A549 (cell line): Measurements from ENCODE around the gene EXT2. TPM values are rescaled to one million over a fixed set of nuclear protein-coding genes. Genes with fewer than 3 reads are reported as not detected.

Experiments
- ATAC-seq, 2 experiments: fragments of 200-7000 bp in 1 of 2; fragments of >200 bp in 1 of 2; cut with Nextera tagmentation in 1 of 2; cut with Tn5 transposase in 1 of 2; 3 replicates each; pipeline versions ENCODE4 v1.8.0 to v1.9.1; 2018 to 2020; ENCODE audit warnings: mild to moderate bottlenecking in 1 of 2, moderate library complexity in 1 of 2
- CTCF ChIA-PET: fragments of 300-600 bp; sonication (Branson Sonifier 250); formaldehyde crosslinking; extraction: SDS; loops from one replicate; lab custom pipeline; 2021; ENCODE audit warnings: antibody characterized with exemption, inconsistent platforms; lab: Yijun Ruan, JAX
- POLR2A ChIA-PET: fragments of 350-600 bp; formaldehyde crosslinking; extraction: SDS; loops from one replicate; lab custom pipeline; 2021; ENCODE audit warnings: antibody characterized with exemption, inconsistent platforms; lab: Yijun Ruan, JAX
- DNase-seq, 2 experiments: peaks; one replicate each; pipeline versions ENCODE4 v3.0.0 to v3.0.0-alpha.2; 2011 to 2016; ENCODE audit warnings: low read depth in 1 of 2, low spot score in 1 of 2
- FAIRE-seq: peaks from 2 replicates; lab custom pipeline; 2011; peaks lifted over from hg19 to GRCh38; lab: Jason Lieb, UNC
- H3K27ac ChIP-seq, 2 experiments: fragments of >200 bp; sonication (Bioruptor Twin); formaldehyde crosslinking; 3 replicates each; pipeline ENCODE4 v1.5.1; 2016 to 2017
- H3K4me1 ChIP-seq: fragments of >200 bp; sonication (Bioruptor Twin); formaldehyde crosslinking; 3 replicates; pipeline ENCODE4 v1.6.1; 2016
- H3K4me2 ChIP-seq: fragments of >200 bp; sonication (Bioruptor Twin); formaldehyde crosslinking; 3 replicates; pipeline ENCODE4 v1.6.1; 2016
- H3K4me3 ChIP-seq: fragments of >200 bp; sonication (Bioruptor Twin); formaldehyde crosslinking; 3 replicates; pipeline ENCODE4 v1.5.1; 2016
- H3K9me3 ChIP-seq: fragments of >200 bp; sonication (Bioruptor Twin); formaldehyde crosslinking; 3 replicates; pipeline ENCODE4 v1.6.1; 2016
- ATOH8 ChIP-seq: fragments of 250-450 bp; sonication (Bioruptor Pico); IDR thresholded peaks from 2 replicates; pipeline ENCODE4 v1.5.0; 2020; ENCODE audit warnings: low read depth, mild to moderate bottlenecking, moderate library complexity
- BCL3 ChIP-seq: fragments of >200 bp; sonication (Bioruptor Twin); formaldehyde crosslinking; IDR thresholded peaks from 3 replicates; pipeline ENCODE4 v1.6.1; 2016
- CEBPB ChIP-seq, 2 experiments: fragments of >200 bp in 1 of 2; sonication (Bioruptor Twin) in 1 of 2; formaldehyde crosslinking in 1 of 2; IDR thresholded peaks; 2 replicates each; pipeline ENCODE4 v1.6.1; 2012 to 2016
- CHD2 ChIP-seq: fragments of 150-350 bp; IDR thresholded peaks from 2 replicates; pipeline ENCODE4 v1.6.1; 2014; ENCODE audit warnings: low read length; ENCODE audit not compliant: partially characterized antibody
- CTCF ChIP-seq: fragments of >200 bp; sonication (Bioruptor Twin); formaldehyde crosslinking; IDR thresholded peaks from 3 replicates; pipeline ENCODE4 v1.5.1; 2016
- FOSB ChIP-seq: fragments of 250-450 bp; sonication (Bioruptor Pico); IDR thresholded peaks from 2 replicates; pipeline ENCODE4 v1.5.0; 2020; ENCODE audit warnings: mild to moderate bottlenecking, moderate library complexity
- FOSL2 ChIP-seq, 2 experiments: fragments of 450-650 bp in 1 of 2; fragments of >200 bp in 1 of 2; sonication (Bioruptor Twin) in 1 of 2; formaldehyde crosslinking; IDR thresholded peaks; 2 replicates each; pipeline versions ENCODE4 v1.5.0 to v1.6.1; 2016 to 2020; ENCODE audit warnings: mild to moderate bottlenecking in 1 of 2, moderate library complexity in 1 of 2
- FOXS1 ChIP-seq: fragments of 250-450 bp; sonication (Bioruptor Pico); IDR thresholded peaks from 2 replicates; pipeline ENCODE4 v1.5.0; 2020; ENCODE audit warnings: mild to moderate bottlenecking, moderate library complexity
- HOXA7 ChIP-seq: fragments of 250-450 bp; sonication (Bioruptor Pico); IDR thresholded peaks from 2 replicates; pipeline ENCODE4 v1.5.0; 2020; ENCODE audit warnings: mild to moderate bottlenecking, moderate library complexity
- HOXB5 ChIP-seq: fragments of 250-450 bp; sonication (Bioruptor Pico); IDR thresholded peaks from 2 replicates; pipeline ENCODE4 v1.5.0; 2020; ENCODE audit warnings: mild to moderate bottlenecking, moderate library complexity
- KDM5A ChIP-seq: fragments of 200-600 bp; sonication (generic); IDR thresholded peaks from 2 replicates; pipeline ENCODE4 v1.6.1; 2016; ENCODE audit warnings: antibody characterized with exemption, mild to moderate bottlenecking
- MYC ChIP-seq: IDR thresholded peaks from 2 replicates; pipeline ENCODE4 v1.6.1; 2012; ENCODE audit warnings: mild to moderate bottlenecking, inconsistent platforms, low read length, improper control_type of control experiment, borderline replicate concordance
- NFE2L2 ChIP-seq: fragments of 150-350 bp; conservative IDR thresholded peaks from 2 replicates; pipeline ENCODE4 v1.6.1; 2014; ENCODE audit warnings: low read length
- NPAS2 ChIP-seq: fragments of 250-450 bp; sonication (Bioruptor Pico); IDR thresholded peaks from 2 replicates; pipeline ENCODE4 v1.8.0; 2022; ENCODE audit warnings: mild to moderate bottlenecking, moderate library complexity, borderline replicate concordance
- NR3C1 ChIP-seq: fragments of >200 bp; sonication (Bioruptor Twin); formaldehyde crosslinking; IDR thresholded peaks from 3 replicates; pipeline ENCODE4 v1.6.1; 2017
- RCOR1 ChIP-seq: fragments of 150-350 bp; IDR thresholded peaks from 2 replicates; pipeline ENCODE4 v1.6.1; 2014; ENCODE audit warnings: antibody characterized with exemption, low read length, low read depth
- RFX5 ChIP-seq: fragments of 450-650 bp; IDR thresholded peaks from 2 replicates; pipeline ENCODE4 v1.7.1; 2014; ENCODE audit warnings: antibody characterized with exemption, mild to moderate bottlenecking, moderate library complexity
- RNF2 ChIP-seq: fragments of 200-600 bp; sonication (generic); IDR thresholded peaks from 2 replicates; pipeline ENCODE4 v1.6.1; 2016; ENCODE audit warnings: low read depth, mild to moderate bottlenecking, antibody characterized with exemption, moderate library complexity, borderline replicate concordance
- ZC3H11A ChIP-seq: fragments of 450-650 bp; IDR thresholded peaks from 2 replicates; pipeline ENCODE4 v1.6.1; 2014; ENCODE audit warnings: antibody characterized with exemption, mild to moderate bottlenecking
- ZSCAN20 ChIP-seq: fragments of 250-450 bp; sonication (Bioruptor Pico); IDR thresholded peaks from 2 replicates; pipeline ENCODE4 v1.8.0; 2022; ENCODE audit warnings: mild to moderate bottlenecking, moderate library complexity
- WGBS: methylation state at CpG from one replicate; pipeline ENCODE4 v1.1.6; 2017; ENCODE audit errors: missing lambda C conversion rate; 5-methylcytosine and 5-hydroxymethylcytosine counted together
- polyA plus RNA-seq, 4 experiments: library from polyadenylated mRNA; depleted of rRNA in 3 of 4; stranded (reverse); fragments of >200 nt; fragmentation: RNase III in 1 of 4; extraction: RNeasy Plus Mini Kit Qiagen cat#74134 plus additional on column Dnase treatment in 1 of 4; gene quantifications; 2 replicates in 3 of 4; 3 replicates in 1 of 4; pipeline ENCODE4 v1.2.3, GENCODE V29; 2011 to 2017
- TF ChIP-seq, protein P1 (sequence below): fragments of 450-650 bp; IDR thresholded peaks from 2 replicates; pipeline ENCODE4 v1.6.1; 2014; ENCODE audit warnings: antibody characterized with exemption
- TF ChIP-seq, protein P2 (sequence below): fragments of >200 bp; sonication (Bioruptor Twin); formaldehyde crosslinking; IDR thresholded peaks from 2 replicates; pipeline ENCODE4 v1.6.1; 2016

The EXT2 gene
- polyA plus RNA-seq, 2 of the 4 experiments (the other 2 are of a cell fraction) = 56.5 to 77.3 TPM

DNA sequence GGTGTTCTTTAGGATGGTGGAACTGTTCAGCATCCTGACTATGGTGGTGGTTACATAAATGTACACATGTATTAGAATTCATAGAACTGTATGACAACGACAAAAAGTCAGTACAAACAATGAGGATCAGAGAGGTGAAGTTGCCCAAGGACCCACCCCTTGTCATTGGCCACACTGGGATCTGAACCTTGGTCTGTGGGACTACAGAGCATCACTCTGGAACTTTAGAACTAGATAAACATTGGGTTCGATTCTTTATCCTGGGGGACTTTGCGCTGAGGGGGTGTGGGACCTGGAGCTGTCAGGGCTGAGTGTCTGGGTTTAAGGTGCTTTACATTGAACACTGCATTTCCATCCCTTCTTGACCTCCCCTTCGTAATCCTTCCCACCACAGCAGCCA is 12.8 kb upstream of the EXT2 start:
- 81% methylated on average over 4 of the region's 4 CpGs for WGBS
- FAIRE-seq = no peak
- no peak for DNase-seq
- ChIA-PET CTCF (interaction anchor here (1.6 to 6.3 kb wide), 3 partner anchors 12 to 24 kb away, joined by 3 to 47 read pairs (median 8); partner anchors contain the start of genes ACCS and EXT2), POLR2A (no interaction called here)
- Histone ChIP-seq H3K27ac (no peak overlapping the region), H3K9me3 (peaks cover 6% of the 10 kb centered on the region; the same call in 2 of the 3 replicates), H3K4me1 (no peaks in the 10 kb centered on the region), H3K4me3 (no peak overlapping the region), H3K4me2 (no peak overlapping the region)
- ATAC-seq = no peak
- TF ChIP-seq FOXS1 (CRISPR knock-in tag) = no peak
- no peak for TF ChIP-seq FOSL2 (IDR thresholded peaks at IDR 0.05)
- TF ChIP-seq FOSL2 (CRISPR knock-in tag; IDR thresholded peaks at IDR 0.05) = no peak
- no peak for TF ChIP-seq CTCF
- TF ChIP-seq NPAS2 (CRISPR knock-in tag) = no peak
- TF ChIP-seq, protein P1, sequence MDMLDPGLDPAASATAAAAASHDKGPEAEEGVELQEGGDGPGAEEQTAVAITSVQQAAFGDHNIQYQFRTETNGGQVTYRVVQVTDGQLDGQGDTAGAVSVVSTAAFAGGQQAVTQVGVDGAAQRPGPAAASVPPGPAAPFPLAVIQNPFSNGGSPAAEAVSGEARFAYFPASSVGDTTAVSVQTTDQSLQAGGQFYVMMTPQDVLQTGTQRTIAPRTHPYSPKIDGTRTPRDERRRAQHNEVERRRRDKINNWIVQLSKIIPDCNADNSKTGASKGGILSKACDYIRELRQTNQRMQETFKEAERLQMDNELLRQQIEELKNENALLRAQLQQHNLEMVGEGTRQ = no peak
- no peak for TF ChIP-seq ATOH8 (CRISPR knock-in tag)
- no peak for TF ChIP-seq RFX5
- no peak for TF ChIP-seq ZC3H11A
- TF ChIP-seq, protein P2, sequence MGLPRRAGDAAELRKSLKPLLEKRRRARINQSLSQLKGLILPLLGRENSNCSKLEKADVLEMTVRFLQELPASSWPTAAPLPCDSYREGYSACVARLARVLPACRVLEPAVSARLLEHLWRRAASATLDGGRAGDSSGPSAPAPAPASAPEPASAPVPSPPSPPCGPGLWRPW = no peak

GRCh38 chr11:44083433-44083832 is 12.0 kb upstream of the EXT2 start:
- FAIRE-seq (no peak), ATAC-seq (no peak)

More at GRCh38 chr11:44083433-44083832, 12.0 kb upstream of the EXT2 start:
- ChIA-PET POLR2A (no interaction called here), CTCF (interaction anchor here (0.8 to 6.3 kb wide), 4 partner anchors 11 to 194 kb away, joined by 3 to 47 read pairs (median 4); partner anchors contain the start of gene EXT2)
- no peaks in the 10 kb centered on the region for H3K4me1 ChIP-seq
- 80% methylated on average over 9 of the region's 10 CpGs for WGBS
- no peak for DNase-seq
- no peak overlapping the region for H3K4me2 ChIP-seq
- H3K27ac ChIP-seq = no peak overlapping the region
- no peak for TF ChIP-seq ZSCAN20
- TF ChIP-seq RCOR1 = no peak
- no peak for TF ChIP-seq CEBPB (IDR thresholded peaks at IDR 0.05)
- TF ChIP-seq CHD2 = no peak
- no peak for TF ChIP-seq BCL3
- no peak for TF ChIP-seq KDM5A
- TF ChIP-seq MYC = no peak
- TF ChIP-seq HOXB5 (CRISPR knock-in tag) = no peak
- no peak for TF ChIP-seq HOXA7 (CRISPR knock-in tag)
- no peak for TF ChIP-seq FOSB (CRISPR knock-in tag)
- no peak for TF ChIP-seq RFX5
- no peak for TF ChIP-seq FOXS1 (CRISPR knock-in tag)
- TF ChIP-seq NR3C1 = no peak
- no peak for TF ChIP-seq RNF2
- no peak for TF ChIP-seq NFE2L2
- TF ChIP-seq, protein P2 = no peak
- H3K9me3 ChIP-seq = peaks cover 6% of the 10 kb centered on the region; the same call in 2 of the 3 replicates
- no peak overlapping the region for H3K4me3 ChIP-seq
